Pons (tissue), 1 donor: ENCODE data around the gene NHEJ1.

Experiments used
- DNase-seq: peaks from one replicate; pipeline ENCODE4 v3.0.0-alpha.2; 2016; ENCODE audit warnings: low spot score

Gene NHEJ1

GRCh38 chr2:219029829-219030165, 130.8 kb downstream of the NHEJ1 start:
- DNase-seq = peak; percentile 83

- no peak for DNase-seq
Observed at GRCh38 chr2:219028996-219029828, 131.4 kb downstream of the NHEJ1 start.

- DNase-seq = no peak
Observed at GRCh38 chr2:219028141-219028540, 132.5 kb downstream of the NHEJ1 start.

GRCh38 chr2:219027511-219028055, 133.0 kb downstream of the NHEJ1 start:
- DNase-seq = no peak

GRCh38 chr2:219026946-219027345, 133.7 kb downstream of the NHEJ1 start:
- DNase-seq = no peak

- peak; percentile 96 for DNase-seq
Observed at GRCh38 chr2:219025637-219026585, 134.7 kb downstream of the NHEJ1 start.
